Hepatocyte (in vitro differentiated cells): Measurements from ENCODE around the gene NINJ2. TPM values are rescaled to one million over a fixed set of nuclear protein-coding genes. Genes with fewer than 3 reads are reported as not detected.

ENCODE experiments used
- DNase-seq: peaks from one replicate; pipeline ENCODE4 v3.0.0-alpha.2; 2016; ENCODE audit warnings: low spot score
- H2AFZ ChIP-seq: fragments of 200-600 bp; sonication (generic); 2 replicates; pipeline ENCODE4 v1.6.0; 2016; ENCODE audit warnings: antibody characterized with exemption, mild to moderate bottlenecking
- H3K27ac ChIP-seq: fragments of 200-600 bp; sonication (generic); 2 replicates; pipeline ENCODE4 v1.5.1; 2016; ENCODE audit warnings: mild to moderate bottlenecking
- H3K27me3 ChIP-seq: fragments of 200-600 bp; sonication (generic); 2 replicates; pipeline ENCODE4 v1.6.1; 2016
- H3K36me3 ChIP-seq: fragments of 200-600 bp; sonication (generic); replicated peaks from 2 replicates; pipeline ENCODE4 v1.5.1; 2016; ENCODE audit warnings: low read depth; ENCODE audit not compliant: insufficient read depth
- H3K4me1 ChIP-seq: fragments of 200-600 bp; sonication (generic); 2 replicates; pipeline ENCODE4 v1.5.1; 2016; ENCODE audit warnings: mild to moderate bottlenecking, moderate library complexity; ENCODE audit not compliant: insufficient read depth
- H3K4me2 ChIP-seq: fragments of 200-600 bp; sonication (generic); 2 replicates; pipeline ENCODE4 v1.6.0; 2016
- H3K4me3 ChIP-seq: fragments of 200-600 bp; sonication (generic); 2 replicates; pipeline ENCODE4 v1.5.1; 2016; ENCODE audit warnings: mild to moderate bottlenecking
- H3K79me2 ChIP-seq: fragments of 200-600 bp; sonication (generic); 2 replicates; pipeline ENCODE4 v1.6.0; 2017; ENCODE audit warnings: mild to moderate bottlenecking
- H3K9me2 ChIP-seq: fragments of 200-600 bp; sonication (generic); replicated peaks from 2 replicates; pipeline ENCODE4 v1.6.0; 2017; ENCODE audit warnings: mild to moderate bottlenecking; ENCODE audit not compliant: insufficient read depth
- H3K9me3 ChIP-seq: fragments of 200-600 bp; sonication (generic); 2 replicates; pipeline ENCODE4 v1.5.1; 2016; ENCODE audit warnings: low read depth, mild to moderate bottlenecking
- H4K20me1 ChIP-seq: fragments of 200-600 bp; sonication (generic); 2 replicates; pipeline ENCODE4 v1.6.0; 2016; ENCODE audit warnings: mild to moderate bottlenecking; ENCODE audit not compliant: insufficient read depth, poor library complexity, severe bottlenecking
- EZH2 ChIP-seq: fragments of 200-600 bp; sonication (generic); IDR thresholded peaks from 2 replicates; pipeline ENCODE4 v1.6.1; 2016; ENCODE audit warnings: antibody characterized with exemption, mild to moderate bottlenecking, borderline replicate concordance
- EZH2phosphoT487 ChIP-seq: fragments of 200-600 bp; sonication (generic); IDR thresholded peaks from one replicate; pipeline ENCODE4 v1.6.1; 2018; ENCODE audit warnings: antibody characterized with exemption, mild to moderate bottlenecking, low read depth, moderate library complexity; ENCODE audit not compliant: unreplicated experiment, severe bottlenecking
- WGBS: methylation state at CpG from one replicate; pipeline ENCODE4 v1.1.6; 2016; ENCODE audit warnings: low lambda C conversion rate; ENCODE audit errors: missing lambda C conversion rate; 5-methylcytosine and 5-hydroxymethylcytosine counted together
- polyA plus RNA-seq: library from polyadenylated mRNA; unstranded; fragments of >200 nt; fragmentation: Nextera tagmentation; extraction: Ambion mirVana; gene quantifications from 2 replicates; pipeline ENCODE4 v1.2.1, GENCODE V29; 2016
- total RNA-seq: library from RNA; depleted of rRNA; stranded (reverse); fragments of >200 nt; gene quantifications from 2 replicates; pipeline ENCODE4 v1.2.3, GENCODE V29; 2014
- TF ChIP-seq, protein P1 (sequence below): fragments of 200-600 bp; sonication (generic); IDR thresholded peaks from 2 replicates; pipeline ENCODE4 v1.5.1; 2016; ENCODE audit warnings: antibody characterized with exemption, mild to moderate bottlenecking; ENCODE audit not compliant: poor library complexity

The NINJ2 gene
- total and polyA plus RNA-seq, 2 experiments from 2014 or later: 0.70 to 2.1 TPM

DNA sequence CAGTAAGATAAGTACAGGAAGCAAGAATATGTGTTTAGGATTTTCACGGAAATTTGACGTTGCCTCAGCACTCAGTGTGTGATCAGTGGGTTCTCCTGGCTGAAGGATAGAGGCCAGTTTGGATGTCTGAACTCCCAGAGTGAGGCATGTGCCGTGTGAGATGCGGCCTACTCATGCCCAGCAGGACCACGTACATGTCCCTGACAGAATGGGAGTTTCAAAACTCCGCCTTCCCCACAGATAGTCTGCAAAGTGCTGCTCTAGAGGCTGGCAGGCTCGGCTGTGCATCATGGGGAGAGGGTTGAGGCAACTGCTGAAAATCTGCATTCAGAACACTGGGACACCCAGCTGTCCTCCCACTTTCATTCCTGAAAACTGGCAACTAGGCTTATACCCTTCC is 58.3 kb downstream of the NINJ2 start:
- Histone ChIP-seq H3K4me2 (no peak overlapping the region), H2AFZ (no peak overlapping the region), H3K9me3 (no peaks in the 10 kb centered on the region), H3K27me3 (no peaks in the 10 kb centered on the region), H3K36me3 (no peaks in the 10 kb centered on the region), H3K4me1 (no peaks in the 10 kb centered on the region), H4K20me1 (no peaks in the 10 kb centered on the region), H3K79me2 (no peaks in the 10 kb centered on the region), H3K27ac (no peak overlapping the region), H3K4me3 (no peak overlapping the region), H3K9me2 (no peaks in the 10 kb centered on the region)
- WGBS: 78% methylated on average over 7 of the region's 7 CpGs
- DNase-seq: no peak
- TF ChIP-seq EZH2: no peak
- TF ChIP-seq, protein P1, sequence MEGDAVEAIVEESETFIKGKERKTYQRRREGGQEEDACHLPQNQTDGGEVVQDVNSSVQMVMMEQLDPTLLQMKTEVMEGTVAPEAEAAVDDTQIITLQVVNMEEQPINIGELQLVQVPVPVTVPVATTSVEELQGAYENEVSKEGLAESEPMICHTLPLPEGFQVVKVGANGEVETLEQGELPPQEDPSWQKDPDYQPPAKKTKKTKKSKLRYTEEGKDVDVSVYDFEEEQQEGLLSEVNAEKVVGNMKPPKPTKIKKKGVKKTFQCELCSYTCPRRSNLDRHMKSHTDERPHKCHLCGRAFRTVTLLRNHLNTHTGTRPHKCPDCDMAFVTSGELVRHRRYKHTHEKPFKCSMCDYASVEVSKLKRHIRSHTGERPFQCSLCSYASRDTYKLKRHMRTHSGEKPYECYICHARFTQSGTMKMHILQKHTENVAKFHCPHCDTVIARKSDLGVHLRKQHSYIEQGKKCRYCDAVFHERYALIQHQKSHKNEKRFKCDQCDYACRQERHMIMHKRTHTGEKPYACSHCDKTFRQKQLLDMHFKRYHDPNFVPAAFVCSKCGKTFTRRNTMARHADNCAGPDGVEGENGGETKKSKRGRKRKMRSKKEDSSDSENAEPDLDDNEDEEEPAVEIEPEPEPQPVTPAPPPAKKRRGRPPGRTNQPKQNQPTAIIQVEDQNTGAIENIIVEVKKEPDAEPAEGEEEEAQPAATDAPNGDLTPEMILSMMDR: no peak
- no peak for TF ChIP-seq EZH2phosphoT487

DNA sequence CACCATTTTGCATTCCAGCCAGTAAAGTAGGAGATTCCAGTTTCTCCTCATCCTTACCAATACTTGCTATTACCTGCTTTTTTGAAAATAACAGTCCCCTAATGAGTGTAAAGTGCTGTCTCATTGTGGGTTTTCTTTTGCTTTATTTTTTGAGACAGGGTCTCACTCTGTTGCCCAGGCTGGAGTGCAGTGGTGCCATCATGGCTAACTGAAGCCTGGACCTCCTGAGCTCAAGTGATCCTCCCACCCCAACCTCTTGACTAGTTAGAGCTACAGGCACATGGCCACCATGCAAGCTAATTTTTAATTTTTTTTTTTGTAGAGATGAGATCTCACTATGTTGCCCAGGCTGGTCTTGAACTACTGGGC is 60.6 kb downstream of the NINJ2 start:
- Histone ChIP-seq H3K36me3 (no peaks in the 10 kb centered on the region), H2AFZ (no peak overlapping the region), H3K9me3 (no peaks in the 10 kb centered on the region), H4K20me1 (no peaks in the 10 kb centered on the region), H3K4me3 (no peak overlapping the region), H3K4me1 (no peaks in the 10 kb centered on the region), H3K79me2 (no peaks in the 10 kb centered on the region), H3K4me2 (no peak overlapping the region), H3K27ac (no peak overlapping the region), H3K27me3 (no peaks in the 10 kb centered on the region), H3K9me2 (no peaks in the 10 kb centered on the region)
- TF ChIP-seq, protein P1: no peak
- no peak for TF ChIP-seq EZH2
- no peak for TF ChIP-seq EZH2phosphoT487
- DNase-seq: no peak

DNA sequence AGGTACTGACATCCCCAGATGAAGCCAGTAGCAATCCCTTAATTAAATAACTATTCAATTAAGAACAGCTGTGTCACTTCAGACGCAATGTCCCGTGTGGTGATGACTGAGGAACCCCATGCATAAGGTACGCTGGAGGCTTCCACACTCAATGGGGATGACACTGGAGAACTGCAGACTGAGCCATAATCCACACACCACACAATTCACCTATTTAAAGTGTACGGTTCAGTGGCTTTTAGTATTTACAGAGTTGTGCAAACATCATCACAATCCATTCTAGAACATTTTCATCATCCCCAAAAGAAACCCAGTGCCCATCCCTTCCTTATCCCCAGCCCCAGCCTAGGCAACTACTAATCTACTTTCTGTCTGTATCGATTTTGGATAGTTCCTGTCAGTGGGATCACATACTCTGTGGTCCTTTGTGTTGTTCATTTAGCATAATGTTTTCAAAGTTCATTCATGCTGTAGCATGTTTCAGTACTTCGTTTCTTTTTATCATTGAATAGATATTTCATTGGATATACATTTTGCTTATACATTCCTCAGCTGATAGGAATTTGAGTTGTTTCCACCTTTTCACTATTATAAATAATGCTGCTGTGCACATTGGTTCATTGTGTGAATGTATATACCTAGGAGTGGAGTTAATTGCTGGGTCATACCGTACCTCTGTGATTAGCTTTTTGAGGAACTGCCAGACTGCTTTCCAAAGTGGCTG is 61.1 kb downstream of the NINJ2 start:
- Histone ChIP-seq H2AFZ (no peak overlapping the region), H3K27me3 (no peaks in the 10 kb centered on the region), H3K4me2 (no peak overlapping the region), H3K79me2 (no peaks in the 10 kb centered on the region), H3K9me3 (no peaks in the 10 kb centered on the region), H4K20me1 (no peaks in the 10 kb centered on the region), H3K36me3 (no peaks in the 10 kb centered on the region), H3K9me2 (no peaks in the 10 kb centered on the region), H3K4me3 (no peak overlapping the region), H3K4me1 (no peaks in the 10 kb centered on the region), H3K27ac (no peak overlapping the region)
- WGBS: 65% methylated on average over 7 of the region's 7 CpGs
- TF ChIP-seq EZH2: no peak
- TF ChIP-seq EZH2phosphoT487: no peak
- TF ChIP-seq, protein P1: no peak
- DNase-seq: no peak
